Camera-type eye (tissue), 1 donor: Measurements from ENCODE around the gene ZDHHC23. TPM values are rescaled to one million over a fixed set of nuclear protein-coding genes. Genes with fewer than 3 reads are reported as not detected.

ENCODE experiments used
- total RNA-seq: library from RNA; depleted of rRNA; stranded (reverse); fragments of >200 nt; gene quantifications from one replicate; pipeline ENCODE4 v1.2.3, GENCODE V29; 2014

The ZDHHC23 gene
- 6.2 TPM for total RNA-seq

GRCh38 chr3:113947372-113948014 is at the start of gene ZDHHC23:
Gene ZDHHC23, plus strand, starts transcription at chr3:113948013. Its CDS starts 790 bp downstream, at chr3:113948803.

Other genes with a start within 250 kb of the ZDHHC23 start
- gene NAA50, start 201.8 kb upstream of the ZDHHC23 start, total RNA-seq, result 107 TPM
- 111 TPM for gene ATP6V1A, start 201.0 kb upstream of the ZDHHC23 start, total RNA-seq
- 37.1 TPM for gene GRAMD1C, start 109.2 kb upstream of the ZDHHC23 start, total RNA-seq
- 11.7 TPM for gene CCDC191, start 108.5 kb downstream of the ZDHHC23 start, total RNA-seq
- 56.1 TPM for gene QTRT2, start 108.7 kb downstream of the ZDHHC23 start, total RNA-seq
- gene DRD3, start 231.0 kb downstream of the ZDHHC23 start, total RNA-seq, result not detected